Measurements from ENCODE around the gene CDAN1. TPM values are rescaled to one million over a fixed set of nuclear protein-coding genes. Genes with fewer than 3 reads are reported as not detected.
A peak's percentile ranks its signal among the peaks of the same experiment; 100 is the strongest.

CDAN1 gene
- total RNA-seq, 1 experiment from 2014 or later = 7.9 TPM

GRCh38 chr15:42723068-42723467, 13.9 kb downstream of the CDAN1 start:
- H3K9me3 ChIP-seq = no peaks in the 10 kb centered on the region
- H3K27me3 ChIP-seq = no peaks in the 10 kb centered on the region
- no peak overlapping the region for H3K4me3 ChIP-seq
- DNase-seq = no peak
- H3K36me3 ChIP-seq = peaks cover 25% of the 10 kb centered on the region

GRCh38 chr15:42721916-42722315, 15.0 kb downstream of the CDAN1 start:
- no peaks in the 10 kb centered on the region for H3K9me3 ChIP-seq
- peaks cover 20% of the 10 kb centered on the region for H3K36me3 ChIP-seq
- H3K4me3 ChIP-seq = no peak overlapping the region
- DNase-seq = no peak
- no peaks in the 10 kb centered on the region for H3K27me3 ChIP-seq

GRCh38 chr15:42721016-42721415, 15.9 kb downstream of the CDAN1 start:
- DNase-seq = no peak
- no peaks in the 10 kb centered on the region for H3K27me3 ChIP-seq
- H3K9me3 ChIP-seq = no peaks in the 10 kb centered on the region
- H3K4me3 ChIP-seq = no peak overlapping the region
- peaks cover 15% of the 10 kb centered on the region for H3K36me3 ChIP-seq

- no peak overlapping the region for H3K4me3 ChIP-seq
- H3K9me3 ChIP-seq = no peaks in the 10 kb centered on the region
- H3K27me3 ChIP-seq = no peaks in the 10 kb centered on the region
- no peak for DNase-seq
- peaks cover 12% of the 10 kb centered on the region for H3K36me3 ChIP-seq
Observed at GRCh38 chr15:42720071-42720470, 16.9 kb downstream of the CDAN1 start.

GRCh38 chr15:42719043-42719442, 17.9 kb downstream of the CDAN1 start:
- Histone ChIP-seq H3K27me3 (no peaks in the 10 kb centered on the region), H3K36me3 (peaks cover 4% of the 10 kb centered on the region; the same call in 1 of the 2 replicates), H3K9me3 (no peaks in the 10 kb centered on the region), H3K4me3 (no peak overlapping the region)
- DNase-seq = no peak

GRCh38 chr15:42716626-42717025, 20.3 kb downstream of the CDAN1 start:
- no peaks in the 10 kb centered on the region for H3K9me3 ChIP-seq
- H3K36me3 ChIP-seq = no peaks in the 10 kb centered on the region
- DNase-seq = no peak
- H3K4me3 ChIP-seq = no peak overlapping the region
- H3K27me3 ChIP-seq = no peaks in the 10 kb centered on the region

- Histone ChIP-seq H3K4me3 (no peak overlapping the region), H3K36me3 (no peaks in the 10 kb centered on the region), H3K27me3 (no peaks in the 10 kb centered on the region), H3K9me3 (no peaks in the 10 kb centered on the region)
- no peak for DNase-seq
Observed at GRCh38 chr15:42716125-42716524, 20.8 kb downstream of the CDAN1 start.

GRCh38 chr15:42712584-42712983, 24.3 kb downstream of the CDAN1 start:
- no peak for DNase-seq
- H3K9me3 ChIP-seq = no peaks in the 10 kb centered on the region
- no peaks in the 10 kb centered on the region for H3K27me3 ChIP-seq
- H3K4me3 ChIP-seq = no peak overlapping the region
- H3K36me3 ChIP-seq = no peaks in the 10 kb centered on the region

- Histone ChIP-seq H3K9me3 (no peaks in the 10 kb centered on the region), H3K36me3 (no peaks in the 10 kb centered on the region), H3K27me3 (no peaks in the 10 kb centered on the region), H3K4me3 (no peak overlapping the region)
- DNase-seq = no peak
Observed at GRCh38 chr15:42711746-42712145, 25.2 kb downstream of the CDAN1 start.

GRCh38 chr15:42710662-42711061, 26.3 kb downstream of the CDAN1 start:
- Histone ChIP-seq H3K27me3 (no peaks in the 10 kb centered on the region), H3K9me3 (no peaks in the 10 kb centered on the region), H3K36me3 (no peaks in the 10 kb centered on the region), H3K4me3 (no peak overlapping the region)
- DNase-seq = no peak

- Histone ChIP-seq H3K27me3 (no peaks in the 10 kb centered on the region), H3K36me3 (no peaks in the 10 kb centered on the region), H3K9me3 (no peaks in the 10 kb centered on the region), H3K4me3 (no peak overlapping the region)
- no peak for DNase-seq
Observed at GRCh38 chr15:42707873-42708544, 28.9 kb downstream of the CDAN1 start.

- Histone ChIP-seq H3K4me3 (no peak overlapping the region), H3K27me3 (no peaks in the 10 kb centered on the region), H3K9me3 (no peaks in the 10 kb centered on the region), H3K36me3 (no peaks in the 10 kb centered on the region)
- no peak for DNase-seq
Observed at GRCh38 chr15:42707068-42707467, 29.9 kb downstream of the CDAN1 start.

GRCh38 chr15:42705336-42705735, 31.6 kb downstream of the CDAN1 start:
- H3K36me3 ChIP-seq = no peaks in the 10 kb centered on the region
- H3K9me3 ChIP-seq = no peaks in the 10 kb centered on the region
- DNase-seq = no peak
- H3K4me3 ChIP-seq = no peak overlapping the region
- no peaks in the 10 kb centered on the region for H3K27me3 ChIP-seq

GRCh38 chr15:42704492-42704926, 32.4 kb downstream of the CDAN1 start:
- DNase-seq = peak; percentile 34
- no peaks in the 10 kb centered on the region for H3K36me3 ChIP-seq
- no peaks in the 10 kb centered on the region for H3K9me3 ChIP-seq
- H3K27me3 ChIP-seq = no peaks in the 10 kb centered on the region
- no peak overlapping the region for H3K4me3 ChIP-seq

GRCh38 chr15:42696626-42697025, 40.3 kb downstream of the CDAN1 start:
- no peaks in the 10 kb centered on the region for H3K9me3 ChIP-seq
- no peaks in the 10 kb centered on the region for H3K27me3 ChIP-seq
- no peak overlapping the region for H3K4me3 ChIP-seq
- no peaks in the 10 kb centered on the region for H3K36me3 ChIP-seq
- no peak for DNase-seq

GRCh38 chr15:42695527-42696071, 41.3 kb downstream of the CDAN1 start:
- Histone ChIP-seq H3K27me3 (no peaks in the 10 kb centered on the region), H3K4me3 (no peak overlapping the region), H3K36me3 (no peaks in the 10 kb centered on the region), H3K9me3 (no peaks in the 10 kb centered on the region)
- DNase-seq = peak; percentile 75

GRCh38 chr15:42694398-42694797, 42.5 kb downstream of the CDAN1 start:
- no peak overlapping the region for H3K4me3 ChIP-seq
- no peaks in the 10 kb centered on the region for H3K27me3 ChIP-seq
- no peaks in the 10 kb centered on the region for H3K36me3 ChIP-seq
- no peak for DNase-seq
- H3K9me3 ChIP-seq = no peaks in the 10 kb centered on the region

- no peak overlapping the region for H3K4me3 ChIP-seq
- no peaks in the 10 kb centered on the region for H3K9me3 ChIP-seq
- no peaks in the 10 kb centered on the region for H3K36me3 ChIP-seq
- no peaks in the 10 kb centered on the region for H3K27me3 ChIP-seq
- DNase-seq = no peak
Observed at GRCh38 chr15:42693942-42694341, 43.0 kb downstream of the CDAN1 start.

Measured in MG63 (cell line).